ENCODE results near the gene IARS2.
"Not testable (repeated sequence)": the region's sequence is repeated elsewhere in the genome, so short reads cannot be mapped to it uniquely, and the experiment has no call there.

IARS2 gene

DNA sequence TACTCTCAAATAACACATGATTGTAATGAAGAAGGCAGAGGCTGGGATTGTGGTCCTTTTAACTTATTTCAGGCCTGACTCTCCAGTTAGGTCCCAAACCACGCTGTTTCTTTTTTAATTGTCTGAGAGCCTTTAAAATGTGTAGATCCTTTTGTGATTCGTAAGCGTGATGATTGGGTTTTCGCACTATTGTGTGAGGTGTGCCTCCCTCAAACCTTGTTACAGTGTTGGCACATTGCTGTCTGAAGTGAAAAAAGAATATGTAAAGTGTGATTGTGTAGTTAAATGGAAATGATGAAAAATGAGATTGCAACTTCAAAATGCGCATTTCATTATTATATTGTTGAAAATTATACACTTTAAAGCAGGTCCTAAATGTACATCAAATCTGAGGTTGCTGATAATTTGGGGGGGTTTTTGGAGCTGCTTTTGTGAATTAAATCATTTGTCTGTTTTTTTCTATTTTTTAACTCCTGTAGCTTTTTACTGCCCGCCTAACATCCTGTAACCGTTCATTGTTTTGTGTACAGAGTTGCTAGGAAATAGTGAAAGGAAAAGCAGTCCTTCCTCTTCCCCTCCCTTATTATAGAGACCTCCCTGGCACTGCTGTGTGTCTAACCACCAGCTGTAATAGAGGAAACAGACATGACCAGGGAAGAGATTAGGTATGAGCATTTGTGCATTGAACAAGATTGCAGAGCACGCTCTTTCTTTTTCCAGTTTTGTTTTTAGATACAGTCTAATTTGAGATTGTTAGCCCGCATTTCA, 43.3 kb downstream of the IARS2 start:
- TF ChIP-seq ELF4 (IDR thresholded peaks at IDR 0.05) (no peak), SUZ12 (IDR thresholded peaks at IDR 0.05) (no peak)
- CTCF ChIA-PET: no interaction called here
- no peak for DNase-seq (ENCODE audit: extremely low spot score)
- POLR2A ChIA-PET: no interaction called here

DNA sequence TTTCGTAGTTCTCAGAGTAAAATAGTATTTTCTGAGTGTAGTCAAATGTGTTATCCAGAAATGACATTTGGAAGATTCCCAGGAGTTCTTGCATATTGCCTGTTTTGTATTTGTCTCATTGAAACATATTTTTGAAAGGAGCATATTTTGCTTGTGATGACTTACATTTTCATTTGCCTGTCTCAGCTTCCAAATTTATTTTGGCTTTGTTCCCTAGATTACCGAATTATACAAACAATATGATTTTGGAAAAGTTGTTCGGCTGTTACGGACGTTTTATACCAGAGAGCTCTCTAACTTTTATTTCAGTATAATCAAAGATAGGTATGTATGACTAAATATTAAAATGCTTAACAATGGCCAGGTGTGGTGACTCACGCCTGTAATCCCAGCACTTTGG, 46.0 kb downstream of the IARS2 start:
- no peak for TF ChIP-seq HDGF (IDR thresholded peaks at IDR 0.05; ENCODE audit: borderline replicate concordance)
- no peak for TF ChIP-seq TARDBP (IDR thresholded peaks at IDR 0.05)
- no peak for TF ChIP-seq ZNF384 (IDR thresholded peaks at IDR 0.05)
- TF ChIP-seq BHLHE40 (IDR thresholded peaks at IDR 0.05; ENCODE audit: borderline replicate concordance): no peak
- TF ChIP-seq ARNT (IDR thresholded peaks at IDR 0.05): no peak
- CTCF ChIA-PET: no interaction called here
- POLR2A ChIA-PET: no interaction called here
- no peak for DNase-seq (ENCODE audit: extremely low spot score)

DNA sequence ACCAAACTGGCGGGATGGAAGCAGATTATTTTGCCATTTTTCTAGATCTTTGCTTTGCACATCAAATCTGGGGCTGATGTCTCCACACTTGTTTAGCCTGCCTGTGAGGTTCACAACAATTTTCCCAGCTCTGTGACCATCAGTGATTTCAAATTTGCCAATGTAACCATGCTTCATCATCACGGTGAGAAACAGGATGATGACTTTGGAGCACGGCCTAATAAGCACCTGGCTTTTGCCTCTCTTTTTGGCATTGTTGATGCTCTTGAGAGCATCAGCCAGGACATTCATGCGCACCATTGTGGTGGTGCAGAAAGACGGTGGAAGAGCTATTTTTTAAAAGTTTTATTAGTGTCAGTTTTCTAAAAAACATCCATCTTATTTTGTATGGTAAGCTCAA, 50.1 kb downstream of the IARS2 start:
- no peak for TF ChIP-seq CTBP1 (IDR thresholded peaks at IDR 0.05; ENCODE audit: borderline replicate concordance)
- TF ChIP-seq FOXA1 (IDR thresholded peaks at IDR 0.05): no peak
- TF ChIP-seq, protein P1, sequence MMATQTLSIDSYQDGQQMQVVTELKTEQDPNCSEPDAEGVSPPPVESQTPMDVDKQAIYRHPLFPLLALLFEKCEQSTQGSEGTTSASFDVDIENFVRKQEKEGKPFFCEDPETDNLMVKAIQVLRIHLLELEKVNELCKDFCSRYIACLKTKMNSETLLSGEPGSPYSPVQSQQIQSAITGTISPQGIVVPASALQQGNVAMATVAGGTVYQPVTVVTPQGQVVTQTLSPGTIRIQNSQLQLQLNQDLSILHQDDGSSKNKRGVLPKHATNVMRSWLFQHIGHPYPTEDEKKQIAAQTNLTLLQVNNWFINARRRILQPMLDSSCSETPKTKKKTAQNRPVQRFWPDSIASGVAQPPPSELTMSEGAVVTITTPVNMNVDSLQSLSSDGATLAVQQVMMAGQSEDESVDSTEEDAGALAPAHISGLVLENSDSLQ (IDR thresholded peaks at IDR 0.05): no peak
- no peak for TF ChIP-seq FOXK2 (IDR thresholded peaks at IDR 0.05)
- ChIA-PET CTCF (interaction anchor here (0.6 to 1.0 kb wide), 3 partner anchors 18 to 642 kb away, joined by 3 read pairs; no protein-coding TSS in a partner anchor), POLR2A (no interaction called here)
- no peak for DNase-seq (ENCODE audit: extremely low spot score)

DNA sequence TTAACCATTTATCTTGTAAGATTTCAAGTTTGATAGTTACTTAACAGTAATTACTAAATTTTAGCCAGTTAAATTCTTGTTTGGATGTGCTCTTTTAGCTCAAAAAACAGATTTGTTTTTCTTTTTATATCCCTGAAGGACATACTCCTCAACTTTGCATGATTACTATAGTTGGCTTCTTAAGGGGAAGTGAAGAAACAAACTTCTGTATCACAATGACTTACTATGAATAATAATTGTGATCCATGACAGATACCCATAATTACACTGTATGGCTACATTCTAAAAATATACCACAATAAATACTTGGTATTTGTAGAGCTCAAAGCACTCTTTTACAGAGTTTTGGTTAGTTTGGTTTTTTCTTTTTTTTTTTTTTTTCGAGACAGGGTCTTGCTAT, 55.8 kb downstream of the IARS2 start:
- TF ChIP-seq FOXM1 (IDR thresholded peaks at IDR 0.05; ENCODE audit: borderline replicate concordance) (no peak), SP1 (IDR thresholded peaks at IDR 0.05) (no peak), FOXA1 (IDR thresholded peaks at IDR 0.05) (no peak), TARDBP (IDR thresholded peaks at IDR 0.05) (no peak), NFRKB (IDR thresholded peaks at IDR 0.05) (no peak), FOXK2 (IDR thresholded peaks at IDR 0.05) (no peak), LEF1 (IDR thresholded peaks at IDR 0.05; ENCODE audit: borderline replicate concordance) (no peak), ELF4 (IDR thresholded peaks at IDR 0.05) (no peak)
- TF ChIP-seq, protein P1 (IDR thresholded peaks at IDR 0.05): no peak
- POLR2A ChIA-PET: no interaction called here
- no peak for DNase-seq (ENCODE audit: extremely low spot score)
- CTCF ChIA-PET: no interaction called here

DNA sequence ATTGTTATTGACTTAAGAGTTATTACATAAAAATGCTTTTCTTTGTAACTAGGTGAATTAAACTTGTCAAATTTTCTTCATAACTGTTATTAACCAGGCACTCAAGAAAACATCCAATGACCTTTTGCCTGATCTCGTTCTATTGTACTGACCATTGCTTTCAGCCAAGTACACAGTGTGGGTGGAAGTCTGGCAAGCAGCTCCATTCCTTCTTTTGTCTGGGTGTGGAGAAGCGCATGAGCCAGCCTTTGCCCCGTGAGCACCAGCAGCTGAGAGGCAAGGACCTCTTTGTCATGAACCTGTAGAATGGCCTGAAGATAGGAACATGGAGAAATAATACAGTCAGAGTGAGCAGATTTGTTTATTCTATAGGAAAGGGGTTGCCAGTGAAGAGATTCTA, 57.5 kb downstream of the IARS2 start:
- TF ChIP-seq FOXA1 (IDR thresholded peaks at IDR 0.05): no peak
- no peak for TF ChIP-seq TARDBP (IDR thresholded peaks at IDR 0.05)
- no peak for TF ChIP-seq LEF1 (IDR thresholded peaks at IDR 0.05; ENCODE audit: borderline replicate concordance)
- TF ChIP-seq SP1 (IDR thresholded peaks at IDR 0.05): no peak
- TF ChIP-seq BHLHE40 (IDR thresholded peaks at IDR 0.05; ENCODE audit: borderline replicate concordance): no peak
- DNase-seq (ENCODE audit: extremely low spot score): no peak
- ChIA-PET POLR2A (no interaction called here), CTCF (interaction anchor here (0.5 kb wide), 1 partner anchor 38 kb away, joined by 3 read pairs; no protein-coding TSS in a partner anchor)

DNA sequence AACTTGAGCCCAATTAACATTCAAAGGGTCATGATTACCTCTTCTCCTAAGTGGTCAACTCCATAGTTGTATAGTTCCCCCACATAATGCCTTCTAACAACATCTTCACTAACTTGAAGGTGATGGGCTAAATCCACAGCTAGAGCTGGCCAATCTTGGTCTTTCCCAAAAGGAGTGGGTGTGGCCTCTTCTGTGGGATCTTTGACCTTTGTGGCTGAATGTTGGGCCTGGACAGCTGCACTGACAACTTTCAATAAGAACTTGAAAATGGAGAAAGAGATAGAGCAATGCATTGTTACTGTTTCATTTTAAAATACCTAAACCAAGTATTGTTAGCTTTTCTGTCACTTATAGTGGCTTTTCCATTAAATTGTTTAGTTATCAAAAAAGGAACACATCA, 59.2 kb downstream of the IARS2 start:
- CTCF ChIA-PET: no interaction called here

DNA sequence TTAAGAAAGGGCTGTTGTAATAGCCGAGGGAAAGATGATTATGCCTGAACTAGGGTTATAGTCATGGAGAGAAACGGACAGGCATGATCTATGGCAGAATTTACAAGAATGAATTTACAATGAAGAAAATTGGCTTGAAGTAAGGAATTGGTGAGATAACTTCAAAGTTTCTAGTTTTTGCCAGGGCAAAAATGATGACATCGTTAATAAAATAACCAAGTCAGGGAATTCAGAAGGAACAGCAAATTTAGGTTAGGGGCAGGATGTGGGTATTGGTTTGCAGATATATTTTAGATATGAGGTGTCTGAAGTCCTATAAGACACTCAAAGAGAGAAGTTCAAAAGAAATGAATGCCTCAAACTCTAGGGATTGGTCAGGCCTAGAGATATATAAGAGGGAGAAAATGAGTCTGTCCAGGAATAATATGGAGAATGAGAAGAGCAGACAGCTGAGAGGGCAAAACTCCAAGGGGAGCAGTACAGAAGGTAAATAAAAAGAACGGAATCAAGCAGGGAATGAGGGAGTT, 62.8 kb downstream of the IARS2 start:
- TF ChIP-seq SP1 (IDR thresholded peaks at IDR 0.05) (no peak), ELF4 (IDR thresholded peaks at IDR 0.05) (no peak), L3MBTL2 (conservative IDR thresholded peaks at IDR 0.05) (no peak), ARNT (IDR thresholded peaks at IDR 0.05) (no peak), NFRKB (IDR thresholded peaks at IDR 0.05) (no peak), SUZ12 (IDR thresholded peaks at IDR 0.05) (no peak)
- POLR2A ChIA-PET: no interaction called here
- CTCF ChIA-PET: interaction anchor here (0.6 kb wide), 1 partner anchor 711 kb away, joined by 4 read pairs; no protein-coding TSS in a partner anchor
- no peak for DNase-seq (ENCODE audit: extremely low spot score)

More for the DNA sequence above, 59.2 kb downstream of the IARS2 start:
- POLR2A ChIA-PET: no interaction called here
- no peak for DNase-seq (ENCODE audit: extremely low spot score)
- TF ChIP-seq ARNT (IDR thresholded peaks at IDR 0.05) (no peak), CTBP1 (IDR thresholded peaks at IDR 0.05; ENCODE audit: borderline replicate concordance) (no peak), NFRKB (IDR thresholded peaks at IDR 0.05) (no peak), ELF4 (IDR thresholded peaks at IDR 0.05) (no peak), BHLHE40 (IDR thresholded peaks at IDR 0.05; ENCODE audit: borderline replicate concordance) (no peak), FOXM1 (IDR thresholded peaks at IDR 0.05; ENCODE audit: borderline replicate concordance) (no peak)

DNA sequence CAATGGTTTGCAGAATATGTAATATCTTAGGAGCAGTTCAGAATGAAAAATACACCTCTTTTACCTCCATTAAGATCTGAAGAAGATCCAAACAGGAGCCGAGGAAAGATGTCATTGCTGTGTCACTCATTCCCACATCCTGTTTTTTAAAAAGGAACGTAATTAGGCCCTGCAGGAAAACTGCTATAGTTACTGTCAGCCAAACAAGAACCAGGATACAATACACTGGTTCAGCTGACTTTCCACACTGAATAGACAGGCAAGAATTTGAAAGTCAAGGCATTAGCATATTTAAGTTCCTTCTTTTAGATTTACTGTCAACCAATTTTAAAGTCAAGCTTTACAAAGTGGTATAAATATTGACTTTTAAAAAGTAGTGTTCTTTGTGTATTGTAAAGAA, 63.8 kb downstream of the IARS2 start:
- ChIA-PET CTCF (interaction anchor here (0.6 kb wide), 1 partner anchor 61 kb away, joined by 5 read pairs; no protein-coding TSS in a partner anchor), POLR2A (no interaction called here)
- TF ChIP-seq ELF4 (IDR thresholded peaks at IDR 0.05) (no peak), L3MBTL2 (conservative IDR thresholded peaks at IDR 0.05) (no peak), BHLHE40 (IDR thresholded peaks at IDR 0.05; ENCODE audit: borderline replicate concordance) (no peak), NFRKB (IDR thresholded peaks at IDR 0.05) (no peak), SUZ12 (IDR thresholded peaks at IDR 0.05) (no peak), SP1 (IDR thresholded peaks at IDR 0.05) (no peak), HDGF (IDR thresholded peaks at IDR 0.05; ENCODE audit: borderline replicate concordance) (no peak), CTBP1 (IDR thresholded peaks at IDR 0.05; ENCODE audit: borderline replicate concordance) (no peak)
- TF ChIP-seq, protein P1 (IDR thresholded peaks at IDR 0.05): no peak
- no peak for DNase-seq (ENCODE audit: extremely low spot score)

DNA sequence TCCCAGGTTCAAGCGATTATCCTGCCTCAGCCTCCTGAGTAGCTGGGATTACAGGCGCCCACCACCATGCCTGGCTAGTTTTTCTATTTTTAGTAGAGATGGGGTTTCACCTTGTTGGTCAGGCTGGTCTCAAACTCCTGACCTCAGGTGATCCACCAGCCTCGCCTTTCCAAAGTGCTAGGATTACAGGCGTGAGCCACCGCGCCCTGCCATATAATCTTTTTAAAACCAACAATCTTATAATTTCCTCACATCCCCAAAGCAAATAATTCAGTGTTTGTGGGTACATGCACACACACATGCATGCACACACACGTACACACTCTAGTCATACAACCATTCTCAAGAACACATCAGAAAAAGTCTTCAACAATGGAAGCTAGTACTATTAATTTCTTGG, 64.6 kb downstream of the IARS2 start:
- POLR2A ChIA-PET; CTCF ChIA-PET; DNase-seq (ENCODE audit: extremely low spot score): not testable (repeated sequence)
